ENCODE data around the gene AS3MT.

DNA sequence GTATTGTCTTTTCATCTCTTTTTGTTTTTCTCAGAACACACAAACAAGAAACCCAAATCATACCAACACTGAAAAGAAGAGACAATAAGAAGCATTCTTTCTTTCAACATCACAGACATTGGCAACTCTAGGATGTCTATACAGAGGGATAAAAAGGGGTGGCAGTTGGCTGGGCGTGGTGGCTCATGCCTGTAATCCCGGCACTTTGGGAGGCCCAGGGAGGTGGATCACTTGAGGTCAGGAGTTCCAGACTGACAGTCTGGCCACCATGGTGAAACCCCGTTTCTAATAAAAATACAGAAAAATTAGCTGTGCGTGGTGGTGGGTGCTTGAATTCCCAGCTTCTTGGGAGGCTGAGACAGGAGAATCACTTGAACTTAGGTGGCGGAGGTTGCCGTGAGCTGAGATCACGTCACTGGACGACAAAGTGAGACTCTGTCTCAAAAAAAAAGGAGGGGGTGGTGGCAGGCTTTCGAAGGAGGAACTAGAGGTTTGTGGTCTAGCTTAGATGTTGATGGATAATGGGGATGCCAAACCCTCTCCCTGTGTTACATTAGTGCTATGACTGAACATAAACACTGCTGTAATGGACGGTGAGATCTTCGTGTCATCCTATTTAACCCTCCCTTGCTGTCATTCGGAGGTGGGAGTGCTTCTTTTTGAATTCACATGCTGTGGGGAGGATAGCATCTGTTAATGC, 58.2 kb downstream of the AS3MT start:
- TF ChIP-seq, protein P1, sequence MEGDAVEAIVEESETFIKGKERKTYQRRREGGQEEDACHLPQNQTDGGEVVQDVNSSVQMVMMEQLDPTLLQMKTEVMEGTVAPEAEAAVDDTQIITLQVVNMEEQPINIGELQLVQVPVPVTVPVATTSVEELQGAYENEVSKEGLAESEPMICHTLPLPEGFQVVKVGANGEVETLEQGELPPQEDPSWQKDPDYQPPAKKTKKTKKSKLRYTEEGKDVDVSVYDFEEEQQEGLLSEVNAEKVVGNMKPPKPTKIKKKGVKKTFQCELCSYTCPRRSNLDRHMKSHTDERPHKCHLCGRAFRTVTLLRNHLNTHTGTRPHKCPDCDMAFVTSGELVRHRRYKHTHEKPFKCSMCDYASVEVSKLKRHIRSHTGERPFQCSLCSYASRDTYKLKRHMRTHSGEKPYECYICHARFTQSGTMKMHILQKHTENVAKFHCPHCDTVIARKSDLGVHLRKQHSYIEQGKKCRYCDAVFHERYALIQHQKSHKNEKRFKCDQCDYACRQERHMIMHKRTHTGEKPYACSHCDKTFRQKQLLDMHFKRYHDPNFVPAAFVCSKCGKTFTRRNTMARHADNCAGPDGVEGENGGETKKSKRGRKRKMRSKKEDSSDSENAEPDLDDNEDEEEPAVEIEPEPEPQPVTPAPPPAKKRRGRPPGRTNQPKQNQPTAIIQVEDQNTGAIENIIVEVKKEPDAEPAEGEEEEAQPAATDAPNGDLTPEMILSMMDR (IDR thresholded peaks at IDR 0.05): no peak
- TF ChIP-seq, protein P2, sequence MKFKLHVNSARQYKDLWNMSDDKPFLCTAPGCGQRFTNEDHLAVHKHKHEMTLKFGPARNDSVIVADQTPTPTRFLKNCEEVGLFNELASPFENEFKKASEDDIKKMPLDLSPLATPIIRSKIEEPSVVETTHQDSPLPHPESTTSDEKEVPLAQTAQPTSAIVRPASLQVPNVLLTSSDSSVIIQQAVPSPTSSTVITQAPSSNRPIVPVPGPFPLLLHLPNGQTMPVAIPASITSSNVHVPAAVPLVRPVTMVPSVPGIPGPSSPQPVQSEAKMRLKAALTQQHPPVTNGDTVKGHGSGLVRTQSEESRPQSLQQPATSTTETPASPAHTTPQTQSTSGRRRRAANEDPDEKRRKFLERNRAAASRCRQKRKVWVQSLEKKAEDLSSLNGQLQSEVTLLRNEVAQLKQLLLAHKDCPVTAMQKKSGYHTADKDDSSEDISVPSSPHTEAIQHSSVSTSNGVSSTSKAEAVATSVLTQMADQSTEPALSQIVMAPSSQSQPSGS (CRISPR knock-in tag; IDR thresholded peaks at IDR 0.05; ENCODE audit: borderline replicate concordance, low read depth): no peak
- TF ChIP-seq NFE2L1 (CRISPR knock-in tag; IDR thresholded peaks at IDR 0.05) (no peak), ZNF219 (CRISPR knock-in tag; IDR thresholded peaks at IDR 0.05; ENCODE audit: borderline replicate concordance) (no peak), IRF2 (CRISPR knock-in tag; IDR thresholded peaks at IDR 0.05; ENCODE audit: borderline replicate concordance, low read depth) (no peak)
- TF ChIP-seq, protein P3, sequence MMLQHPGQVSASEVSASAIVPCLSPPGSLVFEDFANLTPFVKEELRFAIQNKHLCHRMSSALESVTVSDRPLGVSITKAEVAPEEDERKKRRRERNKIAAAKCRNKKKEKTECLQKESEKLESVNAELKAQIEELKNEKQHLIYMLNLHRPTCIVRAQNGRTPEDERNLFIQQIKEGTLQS (CRISPR knock-in tag; conservative IDR thresholded peaks at IDR 0.05): no peak
- TF ChIP-seq, protein P4, sequence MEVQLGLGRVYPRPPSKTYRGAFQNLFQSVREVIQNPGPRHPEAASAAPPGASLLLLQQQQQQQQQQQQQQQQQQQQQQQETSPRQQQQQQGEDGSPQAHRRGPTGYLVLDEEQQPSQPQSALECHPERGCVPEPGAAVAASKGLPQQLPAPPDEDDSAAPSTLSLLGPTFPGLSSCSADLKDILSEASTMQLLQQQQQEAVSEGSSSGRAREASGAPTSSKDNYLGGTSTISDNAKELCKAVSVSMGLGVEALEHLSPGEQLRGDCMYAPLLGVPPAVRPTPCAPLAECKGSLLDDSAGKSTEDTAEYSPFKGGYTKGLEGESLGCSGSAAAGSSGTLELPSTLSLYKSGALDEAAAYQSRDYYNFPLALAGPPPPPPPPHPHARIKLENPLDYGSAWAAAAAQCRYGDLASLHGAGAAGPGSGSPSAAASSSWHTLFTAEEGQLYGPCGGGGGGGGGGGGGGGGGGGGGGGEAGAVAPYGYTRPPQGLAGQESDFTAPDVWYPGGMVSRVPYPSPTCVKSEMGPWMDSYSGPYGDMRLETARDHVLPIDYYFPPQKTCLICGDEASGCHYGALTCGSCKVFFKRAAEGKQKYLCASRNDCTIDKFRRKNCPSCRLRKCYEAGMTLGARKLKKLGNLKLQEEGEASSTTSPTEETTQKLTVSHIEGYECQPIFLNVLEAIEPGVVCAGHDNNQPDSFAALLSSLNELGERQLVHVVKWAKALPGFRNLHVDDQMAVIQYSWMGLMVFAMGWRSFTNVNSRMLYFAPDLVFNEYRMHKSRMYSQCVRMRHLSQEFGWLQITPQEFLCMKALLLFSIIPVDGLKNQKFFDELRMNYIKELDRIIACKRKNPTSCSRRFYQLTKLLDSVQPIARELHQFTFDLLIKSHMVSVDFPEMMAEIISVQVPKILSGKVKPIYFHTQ (CRISPR knock-in tag; IDR thresholded peaks at IDR 0.05): no peak

Data from WTC11 (cell line).